ENCODE data around the gene FASN. TPM values are rescaled to one million over a fixed set of nuclear protein-coding genes. Genes with fewer than 3 reads are reported as not detected.

The FASN gene
- total and polyA plus RNA-seq, 2 donors (not counting 1 experiment from before 2014, with no cell fraction given), result 36.8 to 242 TPM

GRCh38 chr17:82051776-82052637 is 46.0 kb downstream of the FASN start, which contains the start of the genes GPS1 and RFNG:
GPS1 (plus strand) TSS chr17:82051898; CDS start chr17:82051932, 34 bp downstream.
RFNG (minus strand) TSS chr17:82051811; CDS start chr17:82051766, 45 bp downstream.
- H3K36me3 ChIP-seq (ENCODE audit: control insufficient read depth, insufficient read depth, low read length), result peaks cover 49% of the 10 kb centered on the region
- H3K9ac ChIP-seq (ENCODE audit: insufficient read depth, low read length), result peak within 1 kb of the TSS; percentile 80
- H3K4me1 ChIP-seq (ENCODE audit: control insufficient read depth, extremely low read depth, insufficient read depth, low read length), result peaks cover 7% of the 10 kb centered on the region
- H3K4me3 ChIP-seq (replicated peaks in 1 of 4; ENCODE audit: control extremely low read depth in 1 of 4, insufficient read depth in 1 of 4, low read depth in 3 of 4, low read length in 4 of 4), result peak within 1 kb of the TSS; percentile 72 to 88 (median 82)
- H3K27me3 ChIP-seq (ENCODE audit: control insufficient read depth, insufficient read depth, low read length), result no peaks in the 10 kb centered on the region
- H3K4me2 ChIP-seq (ENCODE audit: extremely low read depth, insufficient read depth, low read length), result peak within 1 kb of the TSS; percentile 92
- no peaks in the 10 kb centered on the region for H4K20me1 ChIP-seq (ENCODE audit: control insufficient read depth, extremely low read depth, insufficient read depth, low read length)
- H3K79me2 ChIP-seq (ENCODE audit: control insufficient read depth, insufficient read depth, low read length), result peaks cover 21% of the 10 kb centered on the region
- peak within 1 kb of the TSS; percentile 23 for H2AFZ ChIP-seq (ENCODE audit: low read length)
- no peaks in the 10 kb centered on the region for H3K9me3 ChIP-seq (ENCODE audit: control insufficient read depth, insufficient read depth, low read depth, low read length)
- peak; percentile 39 to 55 for DNase-seq (ENCODE audit: low read depth in 2 of 2)
- peak within 1 kb of the TSS; percentile 50 for H3K27ac ChIP-seq (ENCODE audit: insufficient read depth, low read length)
- TF ChIP-seq EZH2 (IDR thresholded peaks at IDR 0.05; ENCODE audit: low read length, missing control alignments), result no peak
- TF ChIP-seq CTCF (conservative IDR thresholded peaks at IDR 0.05 in 1 of 2, IDR thresholded peaks at IDR 0.05 in 1 of 2; ENCODE audit: low read depth in 1 of 2, low read length in 2 of 2), result no peak

DNA sequence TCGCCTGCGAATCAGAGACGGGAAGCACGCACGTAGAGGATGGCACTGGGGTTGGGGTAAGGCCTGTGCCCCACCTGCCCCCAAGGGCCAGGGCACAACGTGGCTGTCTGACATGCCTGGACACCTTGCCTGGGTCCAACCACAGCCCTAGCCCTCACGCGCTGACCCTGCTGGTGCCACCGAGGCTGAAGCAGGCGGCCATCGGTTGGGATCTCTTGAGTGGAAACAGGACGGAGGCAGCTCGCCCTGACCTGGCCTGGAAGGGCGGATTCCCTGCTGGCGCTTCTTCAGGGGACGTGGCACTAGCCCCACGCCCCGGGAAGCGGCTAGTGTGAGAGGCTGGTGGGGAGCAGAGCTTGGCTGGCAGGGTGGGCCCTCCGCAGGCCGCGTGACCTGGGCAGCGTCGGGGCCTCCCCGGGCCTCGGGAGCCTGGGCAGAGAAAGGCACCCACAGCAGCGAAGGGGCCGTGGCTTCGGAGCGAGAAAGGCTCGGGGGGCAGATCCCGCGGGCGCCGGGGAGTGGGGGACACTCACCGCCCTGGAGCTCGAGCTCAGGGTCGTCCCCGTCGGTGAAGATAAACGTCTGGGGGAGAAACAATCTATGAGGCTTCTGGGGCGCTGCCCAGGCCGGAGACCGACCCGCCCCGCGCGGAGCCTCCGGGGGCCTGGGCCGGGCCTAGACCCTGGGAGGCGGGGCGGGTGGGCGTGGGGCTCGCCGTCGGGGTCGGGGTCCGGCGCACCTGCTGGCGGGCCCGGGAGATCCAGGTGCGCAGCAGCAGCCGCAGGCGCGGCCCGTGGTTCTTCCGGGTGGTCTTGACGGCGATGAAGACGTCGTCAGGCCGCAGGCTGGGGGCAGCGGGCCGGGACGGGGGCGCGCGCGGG is 47.0 kb downstream of the FASN start:
- peak overlapping the region; percentile 50 for H3K27ac ChIP-seq (ENCODE audit: insufficient read depth, low read length)
- peaks cover 40% of the 10 kb centered on the region for H3K36me3 ChIP-seq (ENCODE audit: control insufficient read depth, insufficient read depth, low read length)

GRCh38 chr17:82050152-82050760 is 47.8 kb downstream of the FASN start:
- H3K27ac ChIP-seq (ENCODE audit: insufficient read depth, low read length), result peak overlapping the region; percentile 50
- no peak overlapping the region for H2AFZ ChIP-seq (ENCODE audit: low read length)
- TF ChIP-seq EZH2 (IDR thresholded peaks at IDR 0.05; ENCODE audit: low read length, missing control alignments) (no peak), CTCF (conservative IDR thresholded peaks at IDR 0.05 in 1 of 2, IDR thresholded peaks at IDR 0.05 in 1 of 2; ENCODE audit: low read depth in 1 of 2, low read length in 2 of 2) (no peak)
- no peaks in the 10 kb centered on the region for H4K20me1 ChIP-seq (ENCODE audit: control insufficient read depth, extremely low read depth, insufficient read depth, low read length)
- no peak overlapping the region for H3K9ac ChIP-seq (ENCODE audit: insufficient read depth, low read length)
- H3K4me2 ChIP-seq (ENCODE audit: extremely low read depth, insufficient read depth, low read length), result peak overlapping the region; percentile 62
- no peaks in the 10 kb centered on the region for H3K9me3 ChIP-seq (ENCODE audit: control insufficient read depth, insufficient read depth, low read depth, low read length)
- peak overlapping the region; percentile 47 to 85 (median 71) for H3K4me3 ChIP-seq (replicated peaks in 1 of 4; ENCODE audit: control extremely low read depth in 1 of 4, insufficient read depth in 1 of 4, low read depth in 3 of 4, low read length in 4 of 4)
- H3K36me3 ChIP-seq (ENCODE audit: control insufficient read depth, insufficient read depth, low read length), result peaks cover 36% of the 10 kb centered on the region
- DNase-seq (ENCODE audit: low read depth in 2 of 2), result no peak
- no peaks in the 10 kb centered on the region for H3K27me3 ChIP-seq (ENCODE audit: control insufficient read depth, insufficient read depth, low read length)
- peaks cover 21% of the 10 kb centered on the region for H3K79me2 ChIP-seq (ENCODE audit: control insufficient read depth, insufficient read depth, low read length)
- peaks cover 7% of the 10 kb centered on the region for H3K4me1 ChIP-seq (ENCODE audit: control insufficient read depth, extremely low read depth, insufficient read depth, low read length)

More for the DNA sequence above, 47.0 kb downstream of the FASN start:
- TF ChIP-seq EZH2 (IDR thresholded peaks at IDR 0.05; ENCODE audit: low read length, missing control alignments), result no peak
- Histone ChIP-seq H2AFZ (ENCODE audit: low read length) (peak overlapping the region; percentile 23), H3K4me3 (replicated peaks in 1 of 4; ENCODE audit: control extremely low read depth in 1 of 4, insufficient read depth in 1 of 4, low read depth in 3 of 4, low read length in 4 of 4) (peak overlapping the region; percentile 47 to 85 (median 71)), H3K9me3 (ENCODE audit: control insufficient read depth, insufficient read depth, low read depth, low read length) (no peaks in the 10 kb centered on the region), H3K4me1 (ENCODE audit: control insufficient read depth, extremely low read depth, insufficient read depth, low read length) (peaks cover 7% of the 10 kb centered on the region), H3K79me2 (ENCODE audit: control insufficient read depth, insufficient read depth, low read length) (peaks cover 21% of the 10 kb centered on the region), H3K27me3 (ENCODE audit: control insufficient read depth, insufficient read depth, low read length) (no peaks in the 10 kb centered on the region), H4K20me1 (ENCODE audit: control insufficient read depth, extremely low read depth, insufficient read depth, low read length) (no peaks in the 10 kb centered on the region), H3K9ac (ENCODE audit: insufficient read depth, low read length) (peak overlapping the region; percentile 70), H3K4me2 (ENCODE audit: extremely low read depth, insufficient read depth, low read length) (peak overlapping the region; percentile 62)
- DNase-seq (ENCODE audit: low read depth in 2 of 2), result no peak
